Measurements from ENCODE around the gene CLDN16. TPM values are rescaled to one million over a fixed set of nuclear protein-coding genes. Genes with fewer than 3 reads are reported as not detected.

CLDN16 gene
- total RNA-seq, 2 experiments from 2014 or later = not detected

- H3K36me3 Mint-ChIP-seq = no peaks in the 10 kb centered on the region
- DNase-seq (no peak), ATAC-seq (ENCODE audit: low read depth) (no peak)
- peaks cover 4% of the 10 kb centered on the region for H3K27me3 Mint-ChIP-seq
- H3K4me1 Mint-ChIP-seq = no peaks in the 10 kb centered on the region
- H3K27ac Mint-ChIP-seq = no peak overlapping the region
- POLR2A ChIA-PET = no interaction called here
- no peaks in the 10 kb centered on the region for H3K9me3 Mint-ChIP-seq
- H3K4me3 Mint-ChIP-seq = no peak overlapping the region
Measured at GRCh38 chr3:190366133-190366532, 21.8 kb upstream of the CLDN16 start.

- Mint-ChIP-seq H3K4me1 (no peaks in the 10 kb centered on the region), H3K27ac (no peak overlapping the region), H3K4me3 (no peak overlapping the region), H3K9me3 (no peaks in the 10 kb centered on the region), H3K27me3 (peaks cover 7% of the 10 kb centered on the region), H3K36me3 (no peaks in the 10 kb centered on the region)
- ATAC-seq (ENCODE audit: low read depth) = no peak
- POLR2A ChIA-PET = no interaction called here
- DNase-seq = no peak
Measured at GRCh38 chr3:190368881-190369280, 19.1 kb upstream of the CLDN16 start.

- Mint-ChIP-seq H3K4me1 (no peaks in the 10 kb centered on the region), H3K27ac (no peak overlapping the region), H3K9me3 (no peaks in the 10 kb centered on the region), H3K36me3 (no peaks in the 10 kb centered on the region), H3K27me3 (peaks cover 9% of the 10 kb centered on the region), H3K4me3 (no peak overlapping the region)
- DNase-seq (no peak), ATAC-seq (ENCODE audit: low read depth) (no peak)
- POLR2A ChIA-PET = no interaction called here
Measured at GRCh38 chr3:190369668-190370295, 18.2 kb upstream of the CLDN16 start.

GRCh38 chr3:190370369-190370768, 17.6 kb upstream of the CLDN16 start:
- no peaks in the 10 kb centered on the region for H3K36me3 Mint-ChIP-seq
- H3K27me3 Mint-ChIP-seq = peaks cover 9% of the 10 kb centered on the region
- H3K4me1 Mint-ChIP-seq = no peaks in the 10 kb centered on the region
- POLR2A ChIA-PET = no interaction called here
- DNase-seq (no peak), ATAC-seq (ENCODE audit: low read depth) (no peak)
- H3K9me3 Mint-ChIP-seq = no peaks in the 10 kb centered on the region
- no peak overlapping the region for H3K27ac Mint-ChIP-seq
- H3K4me3 Mint-ChIP-seq = no peak overlapping the region

- H3K27ac Mint-ChIP-seq = no peak overlapping the region
- no peak for ATAC-seq (ENCODE audit: low read depth)
- DNase-seq = no peak
- POLR2A ChIA-PET = no interaction called here
- no peaks in the 10 kb centered on the region for H3K36me3 Mint-ChIP-seq
- H3K27me3 Mint-ChIP-seq = peaks cover 12% of the 10 kb centered on the region
- no peak overlapping the region for H3K4me3 Mint-ChIP-seq
- no peaks in the 10 kb centered on the region for H3K4me1 Mint-ChIP-seq
- no peaks in the 10 kb centered on the region for H3K9me3 Mint-ChIP-seq
Measured at GRCh38 chr3:190371152-190371551, 16.8 kb upstream of the CLDN16 start.

- no peaks in the 10 kb centered on the region for H3K4me1 Mint-ChIP-seq
- no peaks in the 10 kb centered on the region for H3K9me3 Mint-ChIP-seq
- POLR2A ChIA-PET = no interaction called here
- H3K27me3 Mint-ChIP-seq = peaks cover 8% of the 10 kb centered on the region
- no peak overlapping the region for H3K27ac Mint-ChIP-seq
- H3K4me3 Mint-ChIP-seq = no peak overlapping the region
- H3K36me3 Mint-ChIP-seq = no peaks in the 10 kb centered on the region
- ATAC-seq (ENCODE audit: low read depth) (no peak), DNase-seq (no peak)
Measured at GRCh38 chr3:190375246-190375645, 12.7 kb upstream of the CLDN16 start.

- no peaks in the 10 kb centered on the region for H3K36me3 Mint-ChIP-seq
- DNase-seq (no peak), ATAC-seq (ENCODE audit: low read depth) (no peak)
- no peak overlapping the region for H3K27ac Mint-ChIP-seq
- H3K27me3 Mint-ChIP-seq = peaks cover 8% of the 10 kb centered on the region
- POLR2A ChIA-PET = no interaction called here
- H3K4me1 Mint-ChIP-seq = no peaks in the 10 kb centered on the region
- no peak overlapping the region for H3K4me3 Mint-ChIP-seq
- H3K9me3 Mint-ChIP-seq = no peaks in the 10 kb centered on the region
Measured at GRCh38 chr3:190375671-190376070, 12.3 kb upstream of the CLDN16 start.

- no peak overlapping the region for H3K27ac Mint-ChIP-seq
- POLR2A ChIA-PET = no interaction called here
- no peaks in the 10 kb centered on the region for H3K4me1 Mint-ChIP-seq
- H3K36me3 Mint-ChIP-seq = no peaks in the 10 kb centered on the region
- no peaks in the 10 kb centered on the region for H3K9me3 Mint-ChIP-seq
- ATAC-seq (ENCODE audit: low read depth) (no peak), DNase-seq (no peak)
- no peak overlapping the region for H3K4me3 Mint-ChIP-seq
- H3K27me3 Mint-ChIP-seq = peaks cover 5% of the 10 kb centered on the region
Measured at GRCh38 chr3:190378240-190378891, 9.6 kb upstream of the CLDN16 start.

- H3K4me1 Mint-ChIP-seq = no peaks in the 10 kb centered on the region
- no peak for DNase-seq
- H3K4me3 Mint-ChIP-seq = no peak overlapping the region
- H3K36me3 Mint-ChIP-seq = no peaks in the 10 kb centered on the region
- H3K27ac Mint-ChIP-seq = no peak overlapping the region
- no peak for ATAC-seq (ENCODE audit: low read depth)
- POLR2A ChIA-PET = no interaction called here
- H3K27me3 Mint-ChIP-seq = peaks cover 3% of the 10 kb centered on the region
- H3K9me3 Mint-ChIP-seq = no peaks in the 10 kb centered on the region
Measured at GRCh38 chr3:190380184-190380583, 7.8 kb upstream of the CLDN16 start.

GRCh38 chr3:190381441-190381840, 6.5 kb upstream of the CLDN16 start:
- no peak overlapping the region for H3K4me3 Mint-ChIP-seq
- H3K36me3 Mint-ChIP-seq = no peaks in the 10 kb centered on the region
- no peaks in the 10 kb centered on the region for H3K4me1 Mint-ChIP-seq
- no peak for ATAC-seq (ENCODE audit: low read depth)
- H3K27me3 Mint-ChIP-seq = no peaks in the 10 kb centered on the region
- no peak overlapping the region for H3K27ac Mint-ChIP-seq
- POLR2A ChIA-PET = no interaction called here
- DNase-seq = no peak
- no peaks in the 10 kb centered on the region for H3K9me3 Mint-ChIP-seq

GRCh38 chr3:190382082-190382481, 5.9 kb upstream of the CLDN16 start:
- Mint-ChIP-seq H3K27me3 (no peaks in the 10 kb centered on the region), H3K4me1 (no peaks in the 10 kb centered on the region), H3K9me3 (no peaks in the 10 kb centered on the region), H3K27ac (no peak overlapping the region), H3K36me3 (no peaks in the 10 kb centered on the region), H3K4me3 (no peak overlapping the region)
- DNase-seq (no peak), ATAC-seq (ENCODE audit: low read depth) (no peak)
- POLR2A ChIA-PET = no interaction called here

GRCh38 chr3:190384309-190384756, 3.6 kb upstream of the CLDN16 start:
- no peak overlapping the region for H3K4me3 Mint-ChIP-seq
- no peaks in the 10 kb centered on the region for H3K4me1 Mint-ChIP-seq
- H3K27ac Mint-ChIP-seq = no peak overlapping the region
- POLR2A ChIA-PET = no interaction called here
- ATAC-seq (ENCODE audit: low read depth) = no peak
- no peak for DNase-seq
- H3K27me3 Mint-ChIP-seq = no peaks in the 10 kb centered on the region
- no peaks in the 10 kb centered on the region for H3K36me3 Mint-ChIP-seq
- H3K9me3 Mint-ChIP-seq = no peaks in the 10 kb centered on the region

- Mint-ChIP-seq H3K9me3 (no peaks in the 10 kb centered on the region), H3K36me3 (no peaks in the 10 kb centered on the region), H3K4me3 (no peak overlapping the region), H3K27ac (no peak overlapping the region), H3K4me1 (no peaks in the 10 kb centered on the region), H3K27me3 (no peaks in the 10 kb centered on the region)
- DNase-seq = no peak
- no peak for ATAC-seq (ENCODE audit: low read depth)
- POLR2A ChIA-PET = no interaction called here
Measured at GRCh38 chr3:190385731-190386688, 2.0 kb upstream of the CLDN16 start.

- no peaks in the 10 kb centered on the region for H3K36me3 Mint-ChIP-seq
- H3K4me1 Mint-ChIP-seq = no peaks in the 10 kb centered on the region
- no peak overlapping the region for H3K27ac Mint-ChIP-seq
- POLR2A ChIA-PET = no interaction called here
- no peak for ATAC-seq (ENCODE audit: low read depth)
- H3K27me3 Mint-ChIP-seq = no peaks in the 10 kb centered on the region
- no peak overlapping the region for H3K4me3 Mint-ChIP-seq
- DNase-seq = no peak
- no peaks in the 10 kb centered on the region for H3K9me3 Mint-ChIP-seq
Measured at GRCh38 chr3:190388703-190389102, 740 bp downstream of the CLDN16 start.

All from activated naive CD8-positive, alpha-beta T cell treated with anti-CD3 and anti-CD28 coated beads, Interleukin-2, amount 10 ng/mL, durations not matched to agents 7 days and 5 days (primary cell).